WI38 (cell line): ENCODE measurements around the gene C2orf81.

Experiments used
- H3K4me3 ChIP-seq: 2 replicates; pipeline ENCODE4 v1.5.1; 2011; ENCODE audit warnings: low read depth, mild to moderate bottlenecking, control low read depth, low read length
- CTCF ChIP-seq: IDR thresholded peaks from 2 replicates; pipeline ENCODE4 v1.5.1; 2012; ENCODE audit warnings: low read depth, mild to moderate bottlenecking, control low read depth, low read length

C2orf81 gene

GRCh38 chr2:74417197-74417596 lies 4.2 kb downstream of the C2orf81 start:
- no peak overlapping the region for H3K4me3 ChIP-seq
- no peak for TF ChIP-seq CTCF

GRCh38 chr2:74416778-74417177 lies 4.6 kb downstream of the C2orf81 start:
- no peak overlapping the region for H3K4me3 ChIP-seq
- TF ChIP-seq CTCF, result 0 out of 2 replicates have a peak, but pooled peaks have one; percentile 4

GRCh38 chr2:74415762-74416395 lies 5.5 kb downstream of the C2orf81 start:
- no peak for TF ChIP-seq CTCF
- H3K4me3 ChIP-seq, result no peak overlapping the region

GRCh38 chr2:74414881-74415761 lies 6.3 kb downstream of the C2orf81 start:
- TF ChIP-seq CTCF, result no peak
- H3K4me3 ChIP-seq, result no peak overlapping the region

- no peak for TF ChIP-seq CTCF
- H3K4me3 ChIP-seq, result no peak overlapping the region
Observed at GRCh38 chr2:74414441-74414840, 7.0 kb downstream of the C2orf81 start.

GRCh38 chr2:74413001-74413698 lies 8.3 kb downstream of the C2orf81 start:
- no peak overlapping the region for H3K4me3 ChIP-seq
- no peak for TF ChIP-seq CTCF

- TF ChIP-seq CTCF, result no peak
- H3K4me3 ChIP-seq, result no peak overlapping the region
Observed at GRCh38 chr2:74407682-74408081, 13.7 kb downstream of the C2orf81 start.
